ENCODE measurements around the gene ZBTB17. TPM values are rescaled to one million over a fixed set of nuclear protein-coding genes. Genes with fewer than 3 reads are reported as not detected.

Gene ZBTB17
- total RNA-seq, 1 donor from 2014 or later: 155 TPM

- Histone ChIP-seq H3K4me1 (peaks cover 5 to 35% of the 10 kb centered on the region in 2 donors), H3K27me3 (no peaks in the 10 kb centered on the region), H3K9me3 (no peaks in the 10 kb centered on the region), H3K4me3 (no peak overlapping the region), H3K27ac (peak overlapping the region in 1 of 2 donors; percentile 98), H3K36me3 (peaks cover 0 to 5% of the 10 kb centered on the region in 2 donors)
- no peak for DNase-seq (ENCODE audit: low spot score in 2 of 2)
- intact Hi-C loops (cut with DNase I): no loop called here
- TF ChIP-seq, protein P1, sequence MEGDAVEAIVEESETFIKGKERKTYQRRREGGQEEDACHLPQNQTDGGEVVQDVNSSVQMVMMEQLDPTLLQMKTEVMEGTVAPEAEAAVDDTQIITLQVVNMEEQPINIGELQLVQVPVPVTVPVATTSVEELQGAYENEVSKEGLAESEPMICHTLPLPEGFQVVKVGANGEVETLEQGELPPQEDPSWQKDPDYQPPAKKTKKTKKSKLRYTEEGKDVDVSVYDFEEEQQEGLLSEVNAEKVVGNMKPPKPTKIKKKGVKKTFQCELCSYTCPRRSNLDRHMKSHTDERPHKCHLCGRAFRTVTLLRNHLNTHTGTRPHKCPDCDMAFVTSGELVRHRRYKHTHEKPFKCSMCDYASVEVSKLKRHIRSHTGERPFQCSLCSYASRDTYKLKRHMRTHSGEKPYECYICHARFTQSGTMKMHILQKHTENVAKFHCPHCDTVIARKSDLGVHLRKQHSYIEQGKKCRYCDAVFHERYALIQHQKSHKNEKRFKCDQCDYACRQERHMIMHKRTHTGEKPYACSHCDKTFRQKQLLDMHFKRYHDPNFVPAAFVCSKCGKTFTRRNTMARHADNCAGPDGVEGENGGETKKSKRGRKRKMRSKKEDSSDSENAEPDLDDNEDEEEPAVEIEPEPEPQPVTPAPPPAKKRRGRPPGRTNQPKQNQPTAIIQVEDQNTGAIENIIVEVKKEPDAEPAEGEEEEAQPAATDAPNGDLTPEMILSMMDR (IDR thresholded peaks at IDR 0.05): no peak
These were observed 16.5 kb downstream of the ZBTB17 start for GRCh38 chr1:15959424-15959823.

GRCh38 chr1:15958793-15959192 is 17.1 kb downstream of the ZBTB17 start:
- Histone ChIP-seq H3K4me3 (no peak overlapping the region), H3K27me3 (no peaks in the 10 kb centered on the region), H3K36me3 (peaks cover 0 to 5% of the 10 kb centered on the region in 2 donors), H3K4me1 (peaks cover 6 to 33% of the 10 kb centered on the region in 2 donors), H3K9me3 (no peaks in the 10 kb centered on the region), H3K27ac (peak overlapping the region; percentile 56 to 98)
- no peak for DNase-seq (ENCODE audit: low spot score in 2 of 2)
- intact Hi-C loops (cut with DNase I): no loop called here
- TF ChIP-seq, protein P1 (IDR thresholded peaks at IDR 0.05): no peak

GRCh38 chr1:15958111-15958510 is 17.8 kb downstream of the ZBTB17 start:
- TF ChIP-seq, protein P1 (IDR thresholded peaks at IDR 0.05): no peak
- peaks cover 13 to 33% of the 10 kb centered on the region in 2 donors for H3K4me1 ChIP-seq
- intact Hi-C loops (cut with DNase I): no loop called here

GRCh38 chr1:15957221-15958095 is 18.4 kb downstream of the ZBTB17 start:
- no peak overlapping the region for H3K4me3 ChIP-seq
- no peaks in the 10 kb centered on the region for H3K27me3 ChIP-seq
- H3K36me3 ChIP-seq: peaks cover 0 to 5% of the 10 kb centered on the region in 2 donors
- no peak for DNase-seq (ENCODE audit: low spot score in 2 of 2)
- peaks cover 20 to 33% of the 10 kb centered on the region in 2 donors for H3K4me1 ChIP-seq
- intact Hi-C loops (cut with DNase I): no loop called here
- peak overlapping the region; percentile 64 to 98 for H3K27ac ChIP-seq
- TF ChIP-seq, protein P1 (IDR thresholded peaks at IDR 0.05): no peak
- no peaks in the 10 kb centered on the region for H3K9me3 ChIP-seq

More at GRCh38 chr1:15958111-15958510, 17.8 kb downstream of the ZBTB17 start:
- Histone ChIP-seq H3K27me3 (no peaks in the 10 kb centered on the region), H3K4me3 (no peak overlapping the region), H3K36me3 (peaks cover 0 to 5% of the 10 kb centered on the region in 2 donors), H3K9me3 (no peaks in the 10 kb centered on the region), H3K27ac (peak overlapping the region; percentile 56 to 98)
- DNase-seq (ENCODE audit: low spot score in 2 of 2): no peak

- Histone ChIP-seq H3K36me3 (peaks cover 0 to 5% of the 10 kb centered on the region in 2 donors), H3K4me1 (peaks cover 33 to 42% of the 10 kb centered on the region in 2 donors), H3K9me3 (no peaks in the 10 kb centered on the region), H3K27ac (peak overlapping the region; percentile 64 to 98), H3K4me3 (no peak overlapping the region), H3K27me3 (no peaks in the 10 kb centered on the region)
- TF ChIP-seq, protein P1 (IDR thresholded peaks at IDR 0.05): no peak
- intact Hi-C loops (cut with DNase I): no loop called here
- no peak for DNase-seq (ENCODE audit: low spot score in 2 of 2)
These were observed 19.8 kb downstream of the ZBTB17 start for GRCh38 chr1:15956150-15956549.
